Activated T-cell treated with anti-CD3 and anti-CD28 coated beads, Interleukin-2, amount 50 U/mL, for 72 hours (primary cell): Measurements from ENCODE around the gene ADAMTS17. TPM values are rescaled to one million over a fixed set of nuclear protein-coding genes. Genes with fewer than 3 reads are reported as not detected.

Experiments used
- ATAC-seq, 2 donors: fragments of 150-1000 bp; cut with Tn5 transposase; replicated peaks in 1 of 2; 2 replicates each; pipeline ENCODE4 v1.10.0; 2021; ENCODE audit warnings: moderate library complexity in 2 of 2, mild to moderate bottlenecking in 1 of 2
- DNase-seq, 2 donors: peaks; one replicate each; pipeline ENCODE4 v3.0.0; 2021 to 2022; ENCODE audit warnings: mixed read lengths in 1 of 2
- H3K27ac Mint-ChIP-seq: one replicate; pipeline ENCODE4 v1.8.0; 2022; ENCODE audit warnings: mild to moderate bottlenecking, moderate library complexity, mixed read lengths
- H3K27me3 Mint-ChIP-seq: one replicate; pipeline ENCODE4 v1.8.0; 2022; ENCODE audit warnings: low read depth, mixed read lengths
- H3K36me3 Mint-ChIP-seq, 2 donors: one replicate each; pipeline ENCODE4 v1.8.0; 2022; ENCODE audit warnings: mixed read lengths in 2 of 2, mild to moderate bottlenecking in 1 of 2; ENCODE audit not compliant: insufficient read depth in 2 of 2
- H3K4me1 Mint-ChIP-seq: one replicate; pipeline ENCODE4 v1.8.0; 2022; ENCODE audit warnings: low read depth, mixed read lengths
- H3K4me3 Mint-ChIP-seq, 2 donors: one replicate each; pipeline ENCODE4 v1.8.0; 2022; ENCODE audit warnings: mild to moderate bottlenecking in 2 of 2, mixed read lengths in 2 of 2, moderate library complexity in 2 of 2
- H3K9me3 Mint-ChIP-seq, 2 donors: one replicate each; pipeline ENCODE4 v1.8.0; 2022; ENCODE audit warnings: mixed read lengths in 2 of 2
- total RNA-seq, 2 donors: library from RNA; stranded (reverse); gene quantifications; one replicate each; pipeline ENCODE4 v1.2.3, GENCODE V29; 2022

The ADAMTS17 gene
- total RNA-seq, 2 donors from 2014 or later, result 2.4 to 2.6 TPM

GRCh38 chr15:100156201-100156600 lies 185.6 kb downstream of the ADAMTS17 start:
- Mint-ChIP-seq H3K27me3 (no peaks in the 10 kb centered on the region), H3K4me3 (no peak overlapping the region), H3K4me1 (peaks cover 10% of the 10 kb centered on the region), H3K9me3 (no peaks in the 10 kb centered on the region), H3K27ac (no peak overlapping the region), H3K36me3 (no peaks in the 10 kb centered on the region)
- no peak for DNase-seq
- ATAC-seq, result no peak

- Mint-ChIP-seq H3K4me1 (peaks cover 10% of the 10 kb centered on the region), H3K4me3 (no peak overlapping the region), H3K9me3 (peaks cover 3 to 6% of the 10 kb centered on the region in 2 donors), H3K27me3 (no peaks in the 10 kb centered on the region), H3K36me3 (peaks cover 4 to 10% of the 10 kb centered on the region in 2 donors), H3K27ac (no peak overlapping the region)
- no peak for ATAC-seq
- no peak for DNase-seq
Observed at GRCh38 chr15:100154338-100154737, 187.4 kb downstream of the ADAMTS17 start.

GRCh38 chr15:100152463-100152862 lies 189.3 kb downstream of the ADAMTS17 start:
- peaks cover 14 to 16% of the 10 kb centered on the region in 2 donors for H3K9me3 Mint-ChIP-seq
- H3K4me1 Mint-ChIP-seq, result peaks cover 10% of the 10 kb centered on the region
- H3K4me3 Mint-ChIP-seq, result no peak overlapping the region
- H3K36me3 Mint-ChIP-seq, result peaks cover 15 to 28% of the 10 kb centered on the region in 2 donors
- no peak overlapping the region for H3K27ac Mint-ChIP-seq
- DNase-seq, result no peak
- no peak for ATAC-seq
- H3K27me3 Mint-ChIP-seq, result no peaks in the 10 kb centered on the region

- ATAC-seq (no peak), DNase-seq (no peak)
- H3K9me3 Mint-ChIP-seq, result peaks cover 16 to 23% of the 10 kb centered on the region in 2 donors
- no peak overlapping the region for H3K27ac Mint-ChIP-seq
- no peak overlapping the region for H3K4me3 Mint-ChIP-seq
- peaks cover 18 to 33% of the 10 kb centered on the region in 2 donors for H3K36me3 Mint-ChIP-seq
- H3K27me3 Mint-ChIP-seq, result no peaks in the 10 kb centered on the region
- H3K4me1 Mint-ChIP-seq, result peaks cover 10% of the 10 kb centered on the region
Observed at GRCh38 chr15:100150906-100151305, 190.9 kb downstream of the ADAMTS17 start.

- Mint-ChIP-seq H3K4me1 (no peaks in the 10 kb centered on the region), H3K27ac (no peak overlapping the region), H3K9me3 (peaks cover 16 to 23% of the 10 kb centered on the region in 2 donors), H3K36me3 (peaks cover 18 to 33% of the 10 kb centered on the region in 2 donors), H3K4me3 (no peak overlapping the region), H3K27me3 (no peaks in the 10 kb centered on the region)
- DNase-seq (no peak), ATAC-seq (no peak)
Observed at GRCh38 chr15:100147828-100148227, 193.9 kb downstream of the ADAMTS17 start.

- ATAC-seq, result no peak
- Mint-ChIP-seq H3K36me3 (peaks cover 7 to 13% of the 10 kb centered on the region in 2 donors), H3K4me3 (no peak overlapping the region), H3K27me3 (no peaks in the 10 kb centered on the region), H3K9me3 (peaks cover 4 to 11% of the 10 kb centered on the region in 2 donors), H3K27ac (no peak overlapping the region), H3K4me1 (peaks cover 23% of the 10 kb centered on the region)
- no peak for DNase-seq
Observed at GRCh38 chr15:100143378-100143777, 198.4 kb downstream of the ADAMTS17 start.

- H3K27me3 Mint-ChIP-seq, result no peaks in the 10 kb centered on the region
- peak in 1 of 2 donors; percentile 10 for DNase-seq
- H3K4me3 Mint-ChIP-seq, result no peak overlapping the region
- peaks cover 23% of the 10 kb centered on the region for H3K4me1 Mint-ChIP-seq
- H3K36me3 Mint-ChIP-seq, result no peaks in the 10 kb centered on the region
- peaks cover 0 to 6% of the 10 kb centered on the region in 2 donors for H3K9me3 Mint-ChIP-seq
- peak; percentile 50 to 72 for ATAC-seq
- no peak overlapping the region for H3K27ac Mint-ChIP-seq
Observed at GRCh38 chr15:100141311-100142001, 200.3 kb downstream of the ADAMTS17 start.

- Mint-ChIP-seq H3K9me3 (peaks cover 0 to 3% of the 10 kb centered on the region in 2 donors), H3K4me1 (peaks cover 23% of the 10 kb centered on the region), H3K4me3 (peak overlapping the region in 1 of 2 donors; percentile 49), H3K27me3 (no peaks in the 10 kb centered on the region), H3K27ac (no peak overlapping the region), H3K36me3 (peaks cover 0 to 3% of the 10 kb centered on the region in 2 donors)
- DNase-seq (no peak), ATAC-seq (peak in 1 of 2 donors; percentile 9)
Observed at GRCh38 chr15:100140527-100141308, 201.1 kb downstream of the ADAMTS17 start.

- no peak for ATAC-seq
- H3K36me3 Mint-ChIP-seq, result peaks cover 0 to 3% of the 10 kb centered on the region in 2 donors
- no peaks in the 10 kb centered on the region for H3K27me3 Mint-ChIP-seq
- H3K27ac Mint-ChIP-seq, result no peak overlapping the region
- peaks cover 0 to 3% of the 10 kb centered on the region in 2 donors for H3K9me3 Mint-ChIP-seq
- no peak overlapping the region for H3K4me3 Mint-ChIP-seq
- DNase-seq, result no peak
- peaks cover 2% of the 10 kb centered on the region for H3K4me1 Mint-ChIP-seq
Observed at GRCh38 chr15:100134586-100134985, 207.2 kb downstream of the ADAMTS17 start.

GRCh38 chr15:100134089-100134583 lies 207.6 kb downstream of the ADAMTS17 start:
- peaks cover 0 to 3% of the 10 kb centered on the region in 2 donors for H3K9me3 Mint-ChIP-seq
- no peak overlapping the region for H3K27ac Mint-ChIP-seq
- no peaks in the 10 kb centered on the region for H3K27me3 Mint-ChIP-seq
- no peaks in the 10 kb centered on the region for H3K4me1 Mint-ChIP-seq
- H3K36me3 Mint-ChIP-seq, result peaks cover 0 to 3% of the 10 kb centered on the region in 2 donors
- H3K4me3 Mint-ChIP-seq, result no peak overlapping the region
- no peak for DNase-seq
- ATAC-seq, result no peak

- ATAC-seq, result no peak
- peaks cover 0 to 3% of the 10 kb centered on the region in 2 donors for H3K9me3 Mint-ChIP-seq
Observed at GRCh38 chr15:100133001-100133400, 208.8 kb downstream of the ADAMTS17 start.

GRCh38 chr15:100132309-100132708 lies 209.5 kb downstream of the ADAMTS17 start:
- H3K4me1 Mint-ChIP-seq, result no peaks in the 10 kb centered on the region
- no peak for ATAC-seq
- H3K27me3 Mint-ChIP-seq, result no peaks in the 10 kb centered on the region
- peaks cover 0 to 3% of the 10 kb centered on the region in 2 donors for H3K36me3 Mint-ChIP-seq
- H3K4me3 Mint-ChIP-seq, result no peak overlapping the region
- DNase-seq, result no peak
- H3K9me3 Mint-ChIP-seq, result peaks cover 0 to 3% of the 10 kb centered on the region in 2 donors
- H3K27ac Mint-ChIP-seq, result no peak overlapping the region

More at GRCh38 chr15:100133001-100133400, 208.8 kb downstream of the ADAMTS17 start:
- H3K27me3 Mint-ChIP-seq, result no peaks in the 10 kb centered on the region
- DNase-seq, result no peak
- H3K27ac Mint-ChIP-seq, result no peak overlapping the region
- peaks cover 0 to 3% of the 10 kb centered on the region in 2 donors for H3K36me3 Mint-ChIP-seq
- no peak overlapping the region for H3K4me3 Mint-ChIP-seq
- no peaks in the 10 kb centered on the region for H3K4me1 Mint-ChIP-seq
